ELF-1 (cell line): Measurements from ENCODE around the gene CRYBA1.

Source experiments
- DNase-seq: peaks from one replicate; pipeline ENCODE4 v3.0.0-alpha.2; 2016; ENCODE audit warnings: low read depth, low spot score

Gene CRYBA1

GRCh38 chr17:29279397-29280070 lies 32.9 kb downstream of the CRYBA1 start:
- DNase-seq = no peak

GRCh38 chr17:29283496-29283895 lies 36.8 kb downstream of the CRYBA1 start:
- DNase-seq = no peak

- DNase-seq = no peak
These were observed 37.3 kb downstream of the CRYBA1 start for GRCh38 chr17:29283961-29284360.

- DNase-seq = no peak
These were observed 43.2 kb downstream of the CRYBA1 start for GRCh38 chr17:29289852-29290251.

- DNase-seq = peak; percentile 58
These were observed 44.6 kb downstream of the CRYBA1 start for GRCh38 chr17:29291163-29291752.

- peak; percentile 53 for DNase-seq
These were observed 45.7 kb downstream of the CRYBA1 start for GRCh38 chr17:29292071-29292991.

GRCh38 chr17:29292992-29293889 lies 46.6 kb downstream of the CRYBA1 start:
- peak; percentile 67 for DNase-seq

- DNase-seq = peak; percentile 99
These were observed 47.4 kb downstream of the CRYBA1 start, which contains the start of gene NUFIP2 for GRCh38 chr17:29293890-29294579. NUFIP2 (minus strand) TSS chr17:29294148; CDS start chr17:29294059, 89 bp downstream.

GRCh38 chr17:29294580-29294900 lies 47.9 kb downstream of the CRYBA1 start:
- no peak for DNase-seq

GRCh38 chr17:29295420-29295819 lies 48.8 kb downstream of the CRYBA1 start:
- no peak for DNase-seq

- DNase-seq = no peak
These were observed 52.4 kb downstream of the CRYBA1 start for GRCh38 chr17:29299031-29299430.

GRCh38 chr17:29303386-29303785 lies 56.7 kb downstream of the CRYBA1 start:
- DNase-seq = no peak
